ENCODE data around the gene MVB12B.

DNA sequence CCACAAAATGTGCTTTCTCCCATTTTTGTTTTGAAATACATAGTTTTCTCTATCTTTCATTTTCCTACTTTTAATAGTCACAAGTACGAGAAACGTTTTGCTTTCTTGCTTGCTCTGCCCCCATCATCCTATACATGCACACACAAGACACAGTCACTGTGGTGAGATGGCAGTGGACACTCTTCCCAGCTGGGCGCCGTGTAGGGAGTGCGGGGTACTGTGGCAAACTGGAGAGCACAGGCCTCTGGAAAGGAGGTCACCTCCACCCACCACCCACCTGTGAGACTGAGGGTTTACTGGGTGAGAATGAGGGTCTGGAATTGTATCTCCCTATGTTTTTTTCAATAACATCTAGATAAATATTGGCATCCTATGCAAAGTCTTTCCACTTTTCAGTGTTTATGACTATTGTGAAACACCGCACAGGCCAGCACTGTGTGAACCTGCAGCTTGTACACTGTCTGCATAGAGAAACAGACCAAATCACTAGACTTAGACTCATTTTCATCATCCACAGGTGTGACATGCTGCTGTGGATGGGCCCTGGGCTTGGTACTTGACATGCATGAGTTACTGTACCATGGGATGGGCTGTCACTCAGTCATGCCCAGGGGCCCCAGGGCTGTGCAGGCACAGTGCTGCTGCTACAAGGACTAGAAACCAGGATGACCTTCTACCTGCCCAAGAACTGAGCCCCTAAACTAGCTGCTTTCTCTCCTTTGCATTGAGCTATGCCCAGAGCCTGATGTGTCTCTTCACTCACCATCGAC lies 169.0 kb downstream of the MVB12B start:
- TF ChIP-seq POLR2AphosphoS5 (IDR thresholded peaks at IDR 0.05; ENCODE audit: low read depth, low read length): no peak
- TF ChIP-seq TCF7L2 (IDR thresholded peaks at IDR 0.05; ENCODE audit: low read depth, low read length): no peak
